H1 (cell line): ENCODE data around the gene TUBE1. TPM values are rescaled to one million over a fixed set of nuclear protein-coding genes. Genes with fewer than 3 reads are reported as not detected.

ENCODE experiments used
- CTCF ChIA-PET: fragments of 300-600 bp; sonication (Branson Sonifier 250); formaldehyde crosslinking; loops from one replicate; lab custom pipeline; 2021; ENCODE audit not compliant: partially characterized antibody; lab: Charles Lee
- POLR2A ChIA-PET: fragments of 300-600 bp; sonication (Branson Sonifier 250); formaldehyde crosslinking; loops from one replicate; lab custom pipeline; 2021; ENCODE audit warnings: inconsistent platforms; ENCODE audit not compliant: partially characterized antibody; lab: Charles Lee
- DNase-seq, 2 experiments: peaks; one replicate each; pipeline versions ENCODE4 v3.0.0 to v3.0.0-alpha.2; 2010 to 2022; ENCODE audit warnings: low spot score in 2 of 2, low read depth in 1 of 2, mixed read lengths in 1 of 2
- FAIRE-seq: peaks from 2 replicates; lab custom pipeline; 2011; peaks lifted over from hg19 to GRCh38; lab: Jason Lieb, UNC
- H2AFZ ChIP-seq: 2 replicates; pipeline ENCODE4 v1.8.1; 2012; ENCODE audit warnings: low read length, inconsistent platforms
- H2AK5ac ChIP-seq: 2 replicates; pipeline ENCODE4 v1.6.1; 2013; ENCODE audit warnings: low read depth, low read length
- H2BK120ac ChIP-seq: replicated peaks from 2 replicates; pipeline ENCODE3; 2013; ENCODE audit warnings: low read depth, low read length, inconsistent platforms
- H2BK12ac ChIP-seq: 2 replicates; pipeline ENCODE4 v1.6.1; 2013; ENCODE audit warnings: low read depth, low read length
- H2BK15ac ChIP-seq: 2 replicates; pipeline ENCODE4 v1.6.1; 2013; ENCODE audit warnings: low read length
- H2BK20ac ChIP-seq: 2 replicates; pipeline ENCODE4 v1.6.1; 2013; ENCODE audit warnings: low read length
- H2BK5ac ChIP-seq: 2 replicates; pipeline ENCODE4 v1.6.1; 2013; ENCODE audit warnings: low read depth, low read length
- H3K14ac ChIP-seq: 2 replicates; pipeline ENCODE4 v1.6.1; 2013; ENCODE audit warnings: inconsistent platforms; ENCODE audit not compliant: insufficient read length
- H3K18ac ChIP-seq: 2 replicates; pipeline ENCODE4 v1.6.1; 2013; ENCODE audit warnings: low read length; ENCODE audit errors: extremely low read depth
- H3K23ac ChIP-seq: 2 replicates; pipeline ENCODE4 v1.6.1; 2013; ENCODE audit warnings: inconsistent platforms; ENCODE audit not compliant: insufficient read length
- H3K23me2 ChIP-seq: 2 replicates; pipeline ENCODE4 v1.6.1; 2013; ENCODE audit warnings: low read depth, low read length
- H3K27ac ChIP-seq: 2 replicates; pipeline ENCODE4 v1.6.1; 2011; ENCODE audit warnings: low read depth, low read length, inconsistent platforms
- H3K27me3 ChIP-seq, 4 experiments: replicated peaks in 1 of 4; 1 replicate in 1 of 4; 2 replicates in 3 of 4; pipeline versions ENCODE4 v1.6.1 to v1.8.1; 2011 to 2013; ENCODE audit warnings: low read length in 3 of 4, mild to moderate bottlenecking in 3 of 4, inconsistent platforms in 2 of 4, mixed read lengths in 2 of 4, moderate library complexity in 1 of 4; ENCODE audit not compliant: control insufficient read depth in 3 of 4, insufficient read depth in 3 of 4; ENCODE audit errors: extremely low read depth in 1 of 4
- H3K36me3 ChIP-seq, 4 experiments: 2 replicates each; pipeline versions ENCODE4 v1.6.1 to v1.8.1; 2011 to 2013; ENCODE audit warnings: mild to moderate bottlenecking in 4 of 4, low read length in 3 of 4, moderate library complexity in 2 of 4, control low read depth in 1 of 4, inconsistent platforms in 1 of 4; ENCODE audit not compliant: insufficient read depth in 4 of 4, control insufficient read depth in 2 of 4
- H3K4ac ChIP-seq: replicated peaks from 2 replicates; pipeline ENCODE3; 2013; ENCODE audit warnings: low read length, low read depth, mixed read lengths, inconsistent platforms; ENCODE audit not compliant: insufficient read length
- H3K4me1 ChIP-seq, 4 experiments: replicated peaks in 1 of 4; 1 replicate in 1 of 4; 2 replicates in 3 of 4; pipeline versions ENCODE4 v1.6.1 to v1.8.1; 2011 to 2013; ENCODE audit warnings: low read length in 3 of 4, inconsistent platforms in 2 of 4, mixed read lengths in 1 of 4; ENCODE audit not compliant: insufficient read depth in 4 of 4, control insufficient read depth in 3 of 4
- H3K4me2 ChIP-seq, 2 experiments: 2 replicates each; pipeline versions ENCODE4 v1.6.1 to v1.8.1; 2011 to 2013; ENCODE audit warnings: low read depth in 2 of 2, low read length in 2 of 2, control low read depth in 1 of 2, inconsistent platforms in 1 of 2, mild to moderate bottlenecking in 1 of 2; ENCODE audit not compliant: insufficient read depth in 1 of 2
- H3K4me3 ChIP-seq, 4 experiments: fragments of 200-600, 300-600 bp in 1 of 4; sonication (generic), shearing (Covaris generic), sonication (Bioruptor Twin) in 1 of 4; 2 replicates each; pipeline versions ENCODE4 v1.5.1 to v1.8.1; 2011 to 2016; ENCODE audit warnings: low read length in 4 of 4, low read depth in 3 of 4, control low read depth in 2 of 4, inconsistent platforms in 2 of 4, mild to moderate bottlenecking in 2 of 4, mixed read lengths in 1 of 4, moderate library complexity in 1 of 4; ENCODE audit not compliant: insufficient read depth in 2 of 4; ENCODE audit errors: extremely low read depth in 1 of 4
- H3K56ac ChIP-seq: replicated peaks from 2 replicates; pipeline ENCODE3; 2013; ENCODE audit warnings: low read depth, mild to moderate bottlenecking, mixed read lengths, low read length, inconsistent platforms; ENCODE audit not compliant: insufficient read length
- H3K79me1 ChIP-seq: 2 replicates; pipeline ENCODE4 v1.6.1; 2013; ENCODE audit warnings: low read depth, low read length, control low read depth
- H3K79me2 ChIP-seq, 2 experiments: 2 replicates each; pipeline versions ENCODE4 v1.6.1 to v1.8.1; 2012 to 2013; ENCODE audit warnings: low read length in 2 of 2, mild to moderate bottlenecking in 2 of 2, inconsistent platforms in 1 of 2; ENCODE audit not compliant: insufficient read depth in 2 of 2, control insufficient read depth in 1 of 2
- H3K9ac ChIP-seq, 4 experiments: replicated peaks in 1 of 4; 1 replicate in 1 of 4; 2 replicates in 3 of 4; pipeline versions ENCODE4 v1.6.1 to v1.8.1; 2011 to 2013; ENCODE audit warnings: low read depth in 3 of 4, low read length in 3 of 4, control low read depth in 2 of 4, mild to moderate bottlenecking in 2 of 4, moderate library complexity in 2 of 4, inconsistent platforms in 1 of 4; ENCODE audit errors: extremely low read depth in 1 of 4
- H3K9me3 ChIP-seq, 2 experiments: 2 replicates each; pipeline versions ENCODE4 v1.6.1 to v1.8.1; 2012 to 2013; ENCODE audit warnings: mild to moderate bottlenecking in 2 of 2, moderate library complexity in 2 of 2, control low read depth in 1 of 2, inconsistent platforms in 1 of 2, low read depth in 1 of 2, low read length in 1 of 2, mixed read lengths in 1 of 2; ENCODE audit not compliant: insufficient read depth in 2 of 2
- H4K20me1 ChIP-seq, 2 experiments: replicated peaks in 1 of 2; 2 replicates each; pipeline versions ENCODE3 to v1.8.1; 2011 to 2013; ENCODE audit warnings: inconsistent platforms in 2 of 2, low read length in 2 of 2, mild to moderate bottlenecking in 1 of 2; ENCODE audit not compliant: insufficient read depth in 2 of 2, control insufficient read depth in 1 of 2
- H4K5ac ChIP-seq: 2 replicates; pipeline ENCODE4 v1.6.1; 2013; ENCODE audit warnings: low read length, low read depth, mixed read lengths, inconsistent platforms; ENCODE audit not compliant: insufficient read length
- H4K8ac ChIP-seq: 2 replicates; pipeline ENCODE4 v1.8.0; 2013; ENCODE audit warnings: mild to moderate bottlenecking, moderate library complexity, low read length, inconsistent platforms; ENCODE audit not compliant: insufficient read depth; ENCODE audit errors: extremely low read depth
- H4K91ac ChIP-seq: replicated peaks from 2 replicates; pipeline ENCODE3; 2013; ENCODE audit warnings: low read length, mixed read lengths, inconsistent platforms; ENCODE audit not compliant: insufficient read length
- FOSL1 ChIP-seq: IDR thresholded peaks from 2 replicates; pipeline ENCODE4 v1.6.1; 2011; ENCODE audit warnings: mild to moderate bottlenecking, low read depth, low read length, moderate library complexity; ENCODE audit not compliant: insufficient read depth
- KDM5A ChIP-seq: fragments of 200-600 bp; IDR thresholded peaks from 2 replicates; pipeline ENCODE4 v1.7.1; 2012; ENCODE audit warnings: mild to moderate bottlenecking, low read length, inconsistent platforms, mixed read lengths
- SUZ12 ChIP-seq: fragments of 200-600 bp; sonication (generic); IDR thresholded peaks from 2 replicates; pipeline ENCODE4 v1.6.1; 2012; ENCODE audit warnings: mild to moderate bottlenecking, inconsistent platforms, low read length, moderate library complexity, mixed read lengths
- WGBS, 2 experiments: shearing (Covaris generic) in 1 of 2; methylation state at CpG; one replicate each; pipeline versions ENCODE4 v1.1.6 to v1.1.7; 2013 to 2015; ENCODE audit warnings: low lambda C conversion rate in 2 of 2, mixed read lengths in 2 of 2, inconsistent platforms in 1 of 2, low coverage in 1 of 2, missing lambda C conversion rate in 1 of 2; ENCODE audit not compliant: insufficient replicate concordance in 2 of 2, insufficient coverage in 1 of 2, insufficient read length in 1 of 2; ENCODE audit errors: extremely low coverage in 1 of 2, missing lambda C conversion rate in 1 of 2; 5-methylcytosine and 5-hydroxymethylcytosine counted together
- polyA plus RNA-seq, 7 experiments: library from polyadenylated mRNA; depleted of rRNA in 3 of 7; stranded (reverse) in 5 of 7; unstranded in 2 of 7; fragments of >200 nt in 5 of 7; fragments of 200-250 nt in 2 of 7; gene quantifications; 1 replicate in 5 of 7; 2 replicates in 1 of 7; 4 replicates in 1 of 7; pipeline versions ENCODE4 v1.2.1 to v1.2.3, GENCODE V29; 2011 to 2013; ENCODE audit warnings: missing spikeins in 2 of 7, mixed read lengths in 2 of 7
- total RNA-seq: library from RNA; stranded (reverse); fragmentation: NEBNext Ultra II Directional; extraction: Animal tissue kit (Norgen Biotek cat#: 25700); gene quantifications from 2 replicates; pipeline ENCODE4 v1.2.1, GENCODE V29; 2021
- TF ChIP-seq, protein P1 (sequence below): IDR thresholded peaks from 2 replicates; pipeline ENCODE4 v1.6.1; 2012; ENCODE audit warnings: low read length, inconsistent platforms

The TUBE1 gene
- total and polyA plus RNA-seq, 2 of the 8 experiments (the other 6 are each of a cell fraction or from before 2014, with no cell fraction given), result 8.0 to 15.9 TPM

- H4K5ac ChIP-seq, result no peak overlapping the region
- no peak overlapping the region for H2BK20ac ChIP-seq
- no peak overlapping the region for H3K4me3 ChIP-seq
- H2AK5ac ChIP-seq, result no peak overlapping the region
- no peak overlapping the region for H2BK12ac ChIP-seq
- no peak overlapping the region for H3K14ac ChIP-seq
- no peaks in the 10 kb centered on the region for H3K79me2 ChIP-seq
- WGBS, 2 experiments, result 86% methylated on average over 6 of the region's 6 CpGs; no CpG with 5 or more reads in 1 of the 2 experiments
- no peaks in the 10 kb centered on the region for H3K79me1 ChIP-seq
- H4K8ac ChIP-seq, result no peak overlapping the region
- no peak overlapping the region for H3K4ac ChIP-seq
- no peak overlapping the region for H3K27ac ChIP-seq
- DNase-seq (no peak), FAIRE-seq (no peak)
- H3K27me3 ChIP-seq, result no peaks in the 10 kb centered on the region
- no peaks in the 10 kb centered on the region; a peak in 1 of 4 replicates for H3K9me3 ChIP-seq
- H3K9ac ChIP-seq, result no peak overlapping the region
- no peak for TF ChIP-seq FOSL1
- TF ChIP-seq, protein P1, sequence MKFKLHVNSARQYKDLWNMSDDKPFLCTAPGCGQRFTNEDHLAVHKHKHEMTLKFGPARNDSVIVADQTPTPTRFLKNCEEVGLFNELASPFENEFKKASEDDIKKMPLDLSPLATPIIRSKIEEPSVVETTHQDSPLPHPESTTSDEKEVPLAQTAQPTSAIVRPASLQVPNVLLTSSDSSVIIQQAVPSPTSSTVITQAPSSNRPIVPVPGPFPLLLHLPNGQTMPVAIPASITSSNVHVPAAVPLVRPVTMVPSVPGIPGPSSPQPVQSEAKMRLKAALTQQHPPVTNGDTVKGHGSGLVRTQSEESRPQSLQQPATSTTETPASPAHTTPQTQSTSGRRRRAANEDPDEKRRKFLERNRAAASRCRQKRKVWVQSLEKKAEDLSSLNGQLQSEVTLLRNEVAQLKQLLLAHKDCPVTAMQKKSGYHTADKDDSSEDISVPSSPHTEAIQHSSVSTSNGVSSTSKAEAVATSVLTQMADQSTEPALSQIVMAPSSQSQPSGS, result no peak
- TF ChIP-seq KDM5A, result no peak
- TF ChIP-seq SUZ12, result no peak
- H2AFZ ChIP-seq, result no peak overlapping the region
- no peaks in the 10 kb centered on the region for H3K4me1 ChIP-seq
- H3K23ac ChIP-seq, result no peak overlapping the region
- H3K36me3 ChIP-seq, result no peaks in the 10 kb centered on the region; a peak in 1 of 8 replicates
- CTCF ChIA-PET, result interaction anchor here (0.6 to 0.9 kb wide), 2 partner anchors 95 to 1338 kb away, joined by 3 read pairs; no protein-coding TSS in a partner anchor
- no peaks in the 10 kb centered on the region for H4K20me1 ChIP-seq
- H3K23me2 ChIP-seq, result peaks cover 2% of the 10 kb centered on the region; the same call in 1 of the 2 replicates
- POLR2A ChIA-PET, result no interaction called here
- H2BK120ac ChIP-seq, result no peak overlapping the region
- peak overlapping the region; percentile 40 for H3K56ac ChIP-seq
- H3K18ac ChIP-seq, result no peak overlapping the region
- H3K4me2 ChIP-seq, result no peak overlapping the region
- no peak overlapping the region for H2BK5ac ChIP-seq
- no peak overlapping the region for H2BK15ac ChIP-seq
- no peak overlapping the region for H4K91ac ChIP-seq
Observed at GRCh38 chr6:112065426-112065986, 21.8 kb downstream of the TUBE1 start.
